Urinary bladder (tissue), 4 donors: Measurements from ENCODE around the gene DLG5. TPM values are rescaled to one million over a fixed set of nuclear protein-coding genes. Genes with fewer than 3 reads are reported as not detected.

Experiments used
- DNase-seq: peaks from one replicate; pipeline ENCODE4 v3.0.0-alpha.2; 2015; ENCODE audit errors: extremely low spot score
- H3K27ac ChIP-seq: one replicate; pipeline ENCODE4 v1.5.1; 2013; ENCODE audit warnings: low read depth, mild to moderate bottlenecking, moderate library complexity
- H3K36me3 ChIP-seq: one replicate; pipeline ENCODE4 v1.6.1; 2013; ENCODE audit warnings: mild to moderate bottlenecking, moderate library complexity; ENCODE audit not compliant: insufficient read depth
- H3K4me1 ChIP-seq: one replicate; pipeline ENCODE4 v1.6.1; 2013; ENCODE audit warnings: mild to moderate bottlenecking, moderate library complexity; ENCODE audit not compliant: insufficient read depth
- H3K4me3 ChIP-seq: one replicate; pipeline ENCODE4 v1.5.1; 2013; ENCODE audit warnings: low read depth, low read length
- WGBS: extraction: QIAGEN DNeasy Blood & Tissue Kit; methylation state at CpG from one replicate; pipeline ENCODE4 v1.1.7; 2013; 5-methylcytosine and 5-hydroxymethylcytosine counted together
- polyA plus RNA-seq: library from polyadenylated mRNA; stranded (reverse); fragments of 200-250 nt; gene quantifications from one replicate; pipeline ENCODE4 v1.2.3, GENCODE V29; 2013
- total RNA-seq: library from RNA; depleted of rRNA; stranded (reverse); fragments of >200 nt; gene quantifications from one replicate; pipeline ENCODE4 v1.2.3, GENCODE V29; 2014
- donor health status: healthy with polysubstance abuse.
- donor health status: healthy.

DLG5 gene
- total and polyA plus RNA-seq, 2 donors, result 30.3 to 36.9 TPM

DNA sequence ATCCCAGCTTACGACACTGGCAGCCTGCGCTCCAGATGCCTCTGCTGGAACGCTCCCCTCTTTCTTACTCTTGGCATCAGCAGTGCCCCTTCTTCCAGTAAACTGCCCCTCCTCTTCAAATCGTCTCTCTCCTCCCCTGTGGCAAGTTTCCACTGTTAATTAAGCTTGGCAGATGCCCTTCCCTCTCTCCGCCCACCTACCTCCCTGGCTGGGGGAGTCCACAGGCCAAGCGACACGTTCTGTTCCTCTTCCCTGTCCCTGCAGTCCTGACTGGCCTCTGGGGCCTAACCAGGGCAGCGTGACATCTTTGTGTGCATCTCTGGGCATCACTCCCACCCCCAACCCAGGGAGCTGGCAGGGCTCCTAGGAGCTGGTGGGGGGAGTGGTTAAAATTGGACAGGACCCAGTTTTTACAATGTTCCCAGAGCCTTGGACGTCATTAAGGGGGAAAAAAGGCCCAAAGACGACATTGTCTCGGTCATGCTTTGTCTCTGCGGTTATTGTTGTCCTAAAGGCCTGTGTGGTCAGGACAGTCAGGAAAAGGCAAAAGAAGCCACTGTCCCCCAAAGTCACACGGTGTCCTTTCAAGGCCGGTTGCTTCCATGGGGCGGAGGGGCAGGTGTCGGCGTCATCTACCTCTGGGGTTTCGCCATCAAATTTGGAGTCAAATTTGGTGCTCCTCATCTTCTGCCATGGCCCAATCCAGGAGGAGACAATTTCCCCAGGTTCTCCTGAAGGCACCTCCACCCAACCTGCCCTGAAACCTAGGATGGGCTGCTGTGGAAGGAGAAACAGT, 54.2 kb downstream of the DLG5 start:
- Histone ChIP-seq H3K36me3 (no peaks in the 10 kb centered on the region), H3K4me3 (no peak overlapping the region), H3K4me1 (peaks cover 7% of the 10 kb centered on the region), H3K27ac (no peak overlapping the region)
- DNase-seq, result no peak
- 67% methylated on average over 18 of the region's 18 CpGs for WGBS

DNA sequence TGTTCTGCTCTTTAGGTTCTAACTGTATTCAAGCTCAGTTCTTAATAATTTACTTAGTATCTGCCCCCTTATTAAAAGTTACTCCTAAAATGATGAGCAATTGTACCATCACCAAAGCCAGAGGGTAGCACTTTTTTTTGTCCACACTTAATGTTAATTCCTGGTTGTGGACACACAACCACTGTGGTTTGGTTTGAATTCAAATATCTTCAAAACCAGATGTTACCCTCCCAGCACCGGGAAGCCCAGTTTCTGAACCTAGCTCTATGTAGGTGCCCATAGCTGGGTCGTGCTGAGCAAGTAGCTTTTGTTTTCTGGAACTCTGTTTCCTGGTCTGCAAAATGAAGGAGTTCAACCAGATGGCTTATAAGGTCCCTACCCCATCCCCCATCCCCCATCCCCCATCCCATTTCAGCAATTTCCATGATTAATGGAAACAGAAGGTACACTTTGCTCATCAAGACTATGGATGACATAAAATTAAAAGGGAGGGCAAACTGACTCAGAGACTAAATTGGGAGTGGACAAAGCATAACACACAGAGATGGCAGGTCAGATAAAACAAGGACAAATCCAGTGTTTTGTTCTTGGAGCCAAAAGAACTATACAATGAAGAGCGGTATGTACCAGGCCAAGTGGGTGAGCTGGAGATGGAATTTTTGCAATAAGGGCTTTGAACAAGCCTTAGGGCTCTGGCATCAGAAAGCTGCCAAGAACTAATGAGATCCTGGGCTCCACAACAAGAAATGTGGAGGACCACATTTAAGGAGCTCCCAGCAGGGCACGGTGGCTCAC, 56.7 kb downstream of the DLG5 start:
- no peak for DNase-seq
- WGBS, result 88% methylated on average over 4 of the region's 4 CpGs
- Histone ChIP-seq H3K27ac (no peak overlapping the region), H3K4me1 (peaks cover 7% of the 10 kb centered on the region), H3K4me3 (no peak overlapping the region), H3K36me3 (no peaks in the 10 kb centered on the region)

DNA sequence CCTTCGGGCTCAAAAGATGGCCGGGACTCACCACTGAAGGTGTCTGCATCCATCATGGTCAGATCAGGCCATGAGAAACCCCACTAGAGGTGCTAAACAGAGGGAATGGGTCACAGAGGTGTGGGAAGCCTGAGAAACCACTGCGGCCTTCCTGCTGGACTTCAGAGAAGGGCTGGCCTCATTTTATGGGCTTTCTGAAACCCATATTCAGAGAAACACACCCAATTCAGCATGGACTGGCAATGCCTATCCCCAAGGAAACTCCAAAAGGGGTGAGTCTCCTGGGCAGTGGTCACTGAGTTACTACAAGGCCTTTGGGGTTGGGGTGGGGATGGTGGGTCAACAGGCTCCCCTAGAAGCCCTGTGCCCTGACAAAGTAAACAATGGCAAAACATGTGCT, 58.0 kb downstream of the DLG5 start:
- Histone ChIP-seq H3K4me3 (no peak overlapping the region), H3K4me1 (peaks cover 5% of the 10 kb centered on the region), H3K27ac (no peak overlapping the region), H3K36me3 (no peaks in the 10 kb centered on the region)
- no peak for DNase-seq
- 89% methylated on average over 3 of the region's 3 CpGs for WGBS

DNA sequence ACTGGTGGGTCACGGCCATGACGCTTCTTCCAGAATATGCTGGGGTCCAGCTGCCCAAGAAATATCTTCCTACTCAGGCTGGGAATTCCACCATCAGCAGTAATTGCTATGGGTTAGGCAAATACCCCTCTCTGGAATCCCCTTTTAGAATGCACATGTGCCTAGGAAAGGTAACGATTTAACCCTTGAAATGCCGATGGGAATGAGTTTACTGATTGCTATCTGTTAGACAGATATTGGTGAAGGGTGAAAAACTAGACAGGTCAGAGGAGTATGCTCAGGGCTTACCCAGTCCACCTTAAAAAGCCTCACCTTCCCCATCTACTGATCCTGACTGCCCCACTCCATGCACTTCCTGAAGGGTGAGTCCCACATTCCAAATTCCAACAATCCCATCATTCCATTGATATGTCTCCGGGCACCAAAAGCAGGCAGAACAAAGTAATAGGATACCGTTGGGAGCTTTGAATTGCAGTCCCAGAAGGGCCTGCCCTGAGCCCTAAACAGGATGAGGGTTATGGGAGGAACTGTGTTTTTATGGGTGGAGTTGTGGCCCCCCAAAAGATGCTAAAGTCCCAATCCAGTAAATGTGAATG, 59.3 kb downstream of the DLG5 start:
- peaks cover 2% of the 10 kb centered on the region for H3K4me1 ChIP-seq
- H3K27ac ChIP-seq, result no peak overlapping the region

DNA sequence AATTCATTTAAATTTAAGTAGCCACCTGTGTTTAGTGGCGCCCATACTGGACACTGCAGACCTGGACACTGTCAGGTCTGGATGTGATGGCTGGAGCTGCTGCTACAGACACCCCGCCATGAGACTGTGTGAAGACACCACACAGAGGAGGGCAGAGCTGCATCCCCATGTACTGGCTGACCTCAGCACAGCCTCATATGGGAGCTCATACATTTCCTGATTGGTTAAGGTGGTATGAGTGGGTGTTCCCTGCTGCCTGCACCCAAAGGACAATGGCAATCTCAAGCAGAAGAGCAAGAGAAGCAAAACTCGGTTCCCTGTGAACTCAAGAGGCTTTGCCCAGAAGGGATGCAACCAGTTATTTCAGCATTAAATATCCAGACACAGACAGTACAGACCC, 60.0 kb downstream of the DLG5 start:
- DNase-seq, result no peak
- Histone ChIP-seq H3K4me3 (no peak overlapping the region), H3K27ac (no peak overlapping the region), H3K36me3 (no peaks in the 10 kb centered on the region), H3K4me1 (peaks cover 2% of the 10 kb centered on the region)
- 85% methylated on average over 3 of the region's 3 CpGs for WGBS

More for the DNA sequence above, 59.3 kb downstream of the DLG5 start:
- no peak overlapping the region for H3K4me3 ChIP-seq
- WGBS, result 76% methylated on average over 6 of the region's 6 CpGs
- no peaks in the 10 kb centered on the region for H3K36me3 ChIP-seq
- DNase-seq, result no peak

DNA sequence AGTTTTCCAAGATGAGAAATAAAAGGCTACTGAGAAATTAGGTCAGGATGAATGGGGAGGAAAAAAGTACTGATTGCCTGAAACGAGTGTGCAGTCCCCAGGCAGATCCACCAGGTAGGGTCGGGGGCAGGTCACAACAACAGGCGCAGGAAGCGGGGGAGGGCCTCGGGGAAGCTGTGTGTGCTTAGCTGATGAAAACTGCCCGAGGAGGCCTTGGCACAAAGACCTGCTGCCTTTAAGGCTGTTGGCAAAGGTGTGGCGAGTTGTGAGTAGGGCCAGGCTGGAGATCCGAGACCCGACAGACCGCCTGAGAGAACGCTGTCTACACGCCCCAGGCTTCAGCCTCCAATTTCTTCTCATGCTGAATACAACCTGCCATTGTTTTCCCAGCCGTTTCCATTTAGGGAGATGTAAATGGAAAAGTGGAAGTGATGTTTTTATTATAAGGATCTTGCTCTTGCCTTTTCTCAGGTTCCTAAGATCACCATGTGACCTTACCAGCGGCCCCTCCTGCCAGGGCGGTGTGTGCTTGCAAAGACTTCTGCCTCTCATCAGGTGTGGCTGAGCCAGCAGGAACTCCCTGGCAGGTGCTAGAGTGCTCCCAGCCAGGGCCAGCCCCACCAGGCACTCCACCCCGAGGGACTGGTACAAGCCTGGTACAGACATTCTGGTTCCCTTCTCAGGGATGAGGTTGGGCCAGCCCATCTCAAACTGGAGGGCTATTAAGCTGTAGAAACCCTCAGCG, 60.8 kb downstream of the DLG5 start:
- peaks cover 2% of the 10 kb centered on the region for H3K4me1 ChIP-seq
- WGBS, result 67% methylated on average over 17 of the region's 17 CpGs
- DNase-seq, result no peak
- no peak overlapping the region for H3K27ac ChIP-seq
- no peak overlapping the region for H3K4me3 ChIP-seq
- no peaks in the 10 kb centered on the region for H3K36me3 ChIP-seq

DNA sequence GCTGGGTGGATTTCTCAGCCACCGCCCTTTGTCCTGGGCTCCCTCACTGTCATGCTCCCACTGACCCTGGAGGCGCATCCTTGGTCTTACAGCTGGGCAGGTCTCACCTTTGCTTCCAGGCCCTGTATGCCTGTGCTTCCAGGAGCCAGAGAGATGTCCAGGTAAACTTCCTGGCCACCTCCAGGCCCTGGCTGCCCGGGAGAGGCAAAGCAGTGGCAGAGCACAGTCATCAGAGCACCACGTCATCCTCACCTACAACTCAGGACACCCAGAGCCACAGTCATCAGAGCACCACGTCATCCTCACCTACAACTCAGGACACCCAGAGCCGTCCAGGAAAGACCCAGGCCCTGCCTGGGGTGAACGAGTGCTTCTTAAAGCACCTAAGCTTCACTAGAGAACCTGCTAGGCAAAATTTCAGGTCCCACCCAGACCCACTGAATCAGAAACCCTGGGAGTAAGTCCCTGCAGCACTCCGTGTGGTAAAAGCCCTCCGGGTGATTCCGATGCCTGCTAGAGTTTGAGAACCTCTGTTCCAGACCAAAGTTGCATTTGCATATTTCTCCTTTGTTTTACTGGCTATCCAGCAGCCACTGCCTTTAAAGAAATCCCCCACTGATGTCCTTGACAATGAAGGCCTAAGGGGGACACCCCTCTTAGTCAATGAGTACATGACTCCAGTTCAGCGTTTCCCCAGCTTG, 62.3 kb downstream of the DLG5 start:
- H3K4me3 ChIP-seq, result no peak overlapping the region
- no peak for DNase-seq
- no peak overlapping the region for H3K27ac ChIP-seq
- WGBS, result 92% methylated on average over 11 of the region's 11 CpGs
- H3K36me3 ChIP-seq, result no peaks in the 10 kb centered on the region
- H3K4me1 ChIP-seq, result no peaks in the 10 kb centered on the region

DNA sequence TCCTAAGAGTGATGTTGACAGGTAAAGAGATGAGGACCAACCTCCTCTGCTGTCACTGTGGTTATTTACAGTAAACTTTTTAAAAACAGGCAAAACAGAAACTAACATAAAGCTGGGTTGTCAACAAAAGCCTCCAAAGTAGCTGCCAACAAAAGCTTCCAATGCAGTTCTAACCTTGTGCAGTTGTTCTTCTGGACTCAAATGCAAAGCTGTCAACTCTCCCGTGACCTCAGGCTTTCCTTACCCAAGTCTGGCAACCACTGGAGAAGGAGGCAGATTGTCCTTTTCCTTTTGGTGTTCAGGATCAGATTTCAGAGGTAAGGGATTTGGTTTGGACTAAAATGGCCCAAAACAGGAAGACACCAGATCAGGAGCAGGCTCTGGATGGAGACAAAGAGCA, 63.1 kb downstream of the DLG5 start:
- H3K27ac ChIP-seq, result no peak overlapping the region
- H3K4me1 ChIP-seq, result no peaks in the 10 kb centered on the region
- no peak overlapping the region for H3K4me3 ChIP-seq
- H3K36me3 ChIP-seq, result no peaks in the 10 kb centered on the region
- DNase-seq, result no peak
- 62% methylated on average over 1 of the region's 1 CpG for WGBS

DNA sequence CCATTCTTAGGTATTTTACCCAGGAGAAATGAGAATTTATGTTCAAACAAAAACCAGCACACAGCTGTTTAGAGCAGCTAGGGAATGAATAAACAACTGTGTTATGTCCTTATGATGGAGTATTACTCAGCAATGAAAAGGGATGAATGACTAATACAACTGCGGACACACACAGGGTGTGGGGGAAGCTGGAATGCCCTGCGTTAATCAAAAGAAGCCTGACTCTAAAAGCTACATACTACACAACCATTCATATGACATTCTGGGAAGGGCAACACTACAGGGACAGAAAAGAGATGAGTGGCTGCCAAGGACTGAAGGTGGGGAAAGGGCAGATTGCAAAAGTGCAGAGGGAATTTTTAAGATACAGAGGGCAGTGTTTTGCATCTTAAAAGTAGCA, 64.0 kb downstream of the DLG5 start:
- no peaks in the 10 kb centered on the region for H3K4me1 ChIP-seq
- no peak for DNase-seq
- 95% methylated on average over 2 of the region's 2 CpGs for whole genome bisulfite sequencing
- no peak overlapping the region for H3K4me3 ChIP-seq
- no peak overlapping the region for H3K27ac ChIP-seq
- no peaks in the 10 kb centered on the region for H3K36me3 ChIP-seq

DNA sequence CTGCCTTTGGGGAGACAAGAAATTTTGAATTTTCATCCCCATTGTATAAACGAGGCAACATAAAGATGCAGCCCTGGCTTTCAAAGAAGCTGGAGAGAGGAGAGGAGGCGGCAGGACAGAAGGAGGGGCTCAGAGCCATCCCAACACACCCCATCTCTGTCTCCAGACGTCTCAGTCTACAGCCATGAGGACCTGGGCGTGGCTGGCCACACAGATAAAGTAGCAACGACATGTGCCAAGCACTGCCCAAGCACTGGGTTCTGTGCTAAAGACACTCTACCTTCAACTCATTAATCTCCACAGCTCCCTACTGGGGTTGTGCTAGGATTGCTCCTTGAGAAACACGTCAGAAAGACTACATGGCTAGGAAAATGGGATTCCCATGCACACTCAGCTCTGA, 65.2 kb downstream of the DLG5 start:
- 66% methylated on average over 6 of the region's 6 CpGs for WGBS
- H3K4me1 ChIP-seq, result no peaks in the 10 kb centered on the region
- H3K36me3 ChIP-seq, result no peaks in the 10 kb centered on the region
- H3K4me3 ChIP-seq, result no peak overlapping the region
- no peak overlapping the region for H3K27ac ChIP-seq
- DNase-seq, result no peak

DNA sequence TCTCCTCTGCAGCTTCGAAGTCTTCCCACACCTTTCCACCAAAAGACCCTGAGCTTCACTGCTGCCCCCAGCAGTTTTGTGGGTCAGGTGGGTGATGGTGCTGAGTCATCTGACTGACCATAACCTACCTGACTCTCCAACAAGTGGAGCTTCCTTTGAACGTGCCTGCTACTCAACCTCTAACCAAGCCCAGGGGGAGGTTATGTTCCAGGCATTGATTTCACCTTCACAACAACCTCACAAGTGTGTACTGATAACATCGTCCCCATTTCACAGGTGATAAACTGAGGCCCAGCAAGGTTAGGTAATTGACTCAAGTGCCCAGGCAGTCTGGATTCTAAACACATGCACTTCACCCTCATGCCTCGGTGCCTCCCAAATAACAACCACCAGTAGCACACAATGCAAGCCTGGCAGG, 66.7 kb downstream of the DLG5 start:
- Histone ChIP-seq H3K4me1 (no peaks in the 10 kb centered on the region), H3K36me3 (no peaks in the 10 kb centered on the region), H3K27ac (no peak overlapping the region), H3K4me3 (no peak overlapping the region)
- 82% methylated on average over 4 of the region's 4 CpGs for WGBS
- DNase-seq, result no peak

DNA sequence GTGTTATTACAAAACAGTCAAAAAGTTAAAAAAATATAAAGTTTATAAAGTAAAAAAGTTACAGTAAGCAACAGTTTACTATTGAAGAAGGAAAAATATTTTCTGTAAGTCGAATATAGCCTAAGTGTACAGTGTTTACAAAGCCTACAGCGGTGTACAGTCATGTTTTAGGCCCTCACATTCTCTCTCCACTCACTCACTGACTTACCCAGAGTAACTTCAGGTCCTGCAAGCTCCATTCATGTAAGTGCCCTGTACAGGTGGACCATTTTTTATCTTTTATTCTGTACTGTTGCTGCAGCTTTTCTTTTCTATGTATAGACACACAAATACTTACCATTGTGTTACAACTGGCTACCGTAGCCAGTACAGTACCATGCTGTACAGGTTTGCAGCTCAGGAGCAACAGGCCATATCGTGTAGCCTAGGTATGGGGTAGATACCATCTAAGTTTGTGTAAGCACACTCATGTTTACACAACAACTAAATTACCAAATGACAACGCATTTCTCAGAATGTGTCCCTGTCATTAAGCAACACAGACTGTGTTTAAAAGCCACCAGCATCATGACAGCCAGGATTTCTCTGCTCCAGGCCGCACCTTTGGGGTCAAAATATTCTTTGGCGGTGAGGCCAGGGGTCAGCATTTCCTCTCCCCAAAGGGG, 67.2 kb downstream of the DLG5 start:
- Histone ChIP-seq H3K4me3 (no peak overlapping the region), H3K36me3 (no peaks in the 10 kb centered on the region), H3K4me1 (no peaks in the 10 kb centered on the region), H3K27ac (no peak overlapping the region)
- no peak for DNase-seq
- WGBS, result 89% methylated on average over 7 of the region's 7 CpGs
